ENCODE measurements around the gene SNX4.
"Not testable (repeated sequence)": the region's sequence is repeated elsewhere in the genome, so short reads cannot be mapped to it uniquely, and the experiment has no call there.

SNX4 gene

DNA sequence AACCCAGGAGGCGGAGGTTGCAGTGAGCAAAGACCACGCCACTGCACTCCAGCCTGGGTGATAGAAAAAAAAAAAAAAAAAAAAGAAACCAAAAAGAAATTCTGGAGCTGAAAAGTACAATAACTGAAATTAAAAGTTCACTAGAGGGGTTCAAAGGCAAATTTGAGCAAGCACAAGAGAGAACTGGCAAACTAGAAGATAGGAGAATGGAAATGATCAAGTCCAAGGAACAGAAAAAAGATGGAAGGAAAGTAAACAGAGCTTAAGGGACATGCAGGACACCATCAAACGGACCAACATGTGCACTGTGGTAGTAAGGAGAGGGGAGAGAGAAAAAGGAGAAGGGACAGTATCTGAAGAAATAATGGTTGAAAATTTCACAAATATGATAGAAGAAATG is 12.9 kb downstream of the SNX4 start:
- no peak overlapping the region for H3K27ac ChIP-seq (ENCODE audit: low read length)
- no peaks in the 10 kb centered on the region for H3K9me3 ChIP-seq (ENCODE audit: control insufficient read depth in 2 of 2, low read length in 2 of 2)
- peaks cover 6 to 13% of the 10 kb centered on the region in 2 donors for H3K36me3 ChIP-seq (ENCODE audit: control insufficient read depth in 2 of 2, insufficient read depth in 2 of 2, low read length in 2 of 2)
- H3K27me3 ChIP-seq (ENCODE audit: control insufficient read depth in 1 of 2, insufficient read depth in 2 of 2, low read length in 2 of 2) = no peaks in the 10 kb centered on the region
- no peak overlapping the region for H3K9ac ChIP-seq (ENCODE audit: low read length in 2 of 2)
- H3K4me1 ChIP-seq (ENCODE audit: control insufficient read depth, insufficient read depth, low read length) = peaks cover 2% of the 10 kb centered on the region
- H3K4me3 ChIP-seq (ENCODE audit: low read length in 2 of 2) = no peak overlapping the region

- H3K9ac ChIP-seq (ENCODE audit: low read length in 2 of 2) = no peak overlapping the region
- H3K27ac ChIP-seq (ENCODE audit: low read length) = no peak overlapping the region
- peaks cover 10 to 16% of the 10 kb centered on the region in 2 donors for H3K36me3 ChIP-seq (ENCODE audit: control insufficient read depth in 2 of 2, insufficient read depth in 2 of 2, low read length in 2 of 2)
- no peaks in the 10 kb centered on the region for H3K9me3 ChIP-seq (ENCODE audit: control insufficient read depth in 2 of 2, low read length in 2 of 2)
- H3K27me3 ChIP-seq (ENCODE audit: control insufficient read depth in 1 of 2, insufficient read depth in 2 of 2, low read length in 2 of 2) = no peaks in the 10 kb centered on the region
- no peak overlapping the region for H3K4me3 ChIP-seq (ENCODE audit: low read length in 2 of 2)
- no peaks in the 10 kb centered on the region for H3K4me1 ChIP-seq (ENCODE audit: control insufficient read depth, insufficient read depth, low read length)
These were observed 21.4 kb downstream of the SNX4 start for GRCh38 chr3:125498630-125499029.

DNA sequence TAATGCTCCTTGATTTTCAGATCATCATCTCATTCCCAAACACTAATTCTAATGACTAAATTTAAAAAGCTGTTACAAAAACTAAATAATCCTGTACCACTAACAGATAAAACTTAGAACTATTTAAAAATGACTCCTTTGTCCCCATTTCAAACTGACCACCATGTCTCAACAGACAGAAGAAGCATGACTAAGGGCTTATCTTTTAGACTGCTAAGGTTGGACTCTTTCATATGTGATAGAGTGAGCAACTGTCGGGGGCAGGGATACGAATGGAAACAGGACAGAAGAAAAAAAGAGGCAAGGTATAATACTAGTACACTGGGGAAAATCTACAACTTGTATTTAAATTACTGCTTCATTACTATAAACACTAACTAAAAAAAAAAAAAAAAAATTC is 23.3 kb downstream of the SNX4 start:
- Histone ChIP-seq H3K9ac (ENCODE audit: low read length in 2 of 2) (no peak overlapping the region), H3K36me3 (ENCODE audit: control insufficient read depth in 2 of 2, insufficient read depth in 2 of 2, low read length in 2 of 2) (peaks cover 15 to 16% of the 10 kb centered on the region in 2 donors), H3K9me3 (ENCODE audit: control insufficient read depth in 2 of 2, low read length in 2 of 2) (no peaks in the 10 kb centered on the region), H3K4me3 (ENCODE audit: low read length in 2 of 2) (no peak overlapping the region), H3K4me1 (ENCODE audit: control insufficient read depth, insufficient read depth, low read length) (no peaks in the 10 kb centered on the region), H3K27ac (ENCODE audit: low read length) (no peak overlapping the region), H3K27me3 (ENCODE audit: control insufficient read depth in 1 of 2, insufficient read depth in 2 of 2, low read length in 2 of 2) (no peaks in the 10 kb centered on the region)

GRCh38 chr3:125482406-125482805 is 37.6 kb downstream of the SNX4 start:
- H3K27me3 ChIP-seq (ENCODE audit: control insufficient read depth in 1 of 2, insufficient read depth in 2 of 2, low read length in 2 of 2) = no peaks in the 10 kb centered on the region
- no peak overlapping the region for H3K27ac ChIP-seq (ENCODE audit: low read length)
- H3K4me3 ChIP-seq (ENCODE audit: low read length in 2 of 2) = no peak overlapping the region
- no peaks in the 10 kb centered on the region for H3K9me3 ChIP-seq (ENCODE audit: control insufficient read depth in 2 of 2, low read length in 2 of 2)
- H3K36me3 ChIP-seq (ENCODE audit: control insufficient read depth in 2 of 2, insufficient read depth in 2 of 2, low read length in 2 of 2) = peaks cover 5 to 9% of the 10 kb centered on the region in 2 donors
- H3K4me1 ChIP-seq (ENCODE audit: control insufficient read depth, insufficient read depth, low read length) = no peaks in the 10 kb centered on the region
- H3K9ac ChIP-seq (ENCODE audit: low read length in 2 of 2) = no peak overlapping the region

GRCh38 chr3:125481786-125482185 is 38.2 kb downstream of the SNX4 start:
- peaks cover 5 to 9% of the 10 kb centered on the region in 2 donors for H3K36me3 ChIP-seq (ENCODE audit: control insufficient read depth in 2 of 2, insufficient read depth in 2 of 2, low read length in 2 of 2)
- H3K4me3 ChIP-seq (ENCODE audit: low read length in 2 of 2) = no peak overlapping the region
- H3K9ac ChIP-seq (ENCODE audit: low read length in 2 of 2) = no peak overlapping the region
- H3K27me3 ChIP-seq (ENCODE audit: control insufficient read depth in 1 of 2, insufficient read depth in 2 of 2, low read length in 2 of 2) = no peaks in the 10 kb centered on the region
- no peaks in the 10 kb centered on the region for H3K4me1 ChIP-seq (ENCODE audit: control insufficient read depth, insufficient read depth, low read length)
- no peak overlapping the region for H3K27ac ChIP-seq (ENCODE audit: low read length)
- no peaks in the 10 kb centered on the region for H3K9me3 ChIP-seq (ENCODE audit: control insufficient read depth in 2 of 2, low read length in 2 of 2)

GRCh38 chr3:125481375-125481759 is 38.6 kb downstream of the SNX4 start:
- not testable (repeated sequence) for H3K9me3 ChIP-seq (ENCODE audit: control insufficient read depth in 2 of 2, low read length in 2 of 2); H3K36me3 ChIP-seq (ENCODE audit: control insufficient read depth in 2 of 2, insufficient read depth in 2 of 2, low read length in 2 of 2); H3K27me3 ChIP-seq (ENCODE audit: control insufficient read depth in 1 of 2, insufficient read depth in 2 of 2, low read length in 2 of 2); H3K9ac ChIP-seq (ENCODE audit: low read length in 2 of 2); H3K27ac ChIP-seq (ENCODE audit: low read length); H3K4me3 ChIP-seq (ENCODE audit: low read length in 2 of 2); H3K4me1 ChIP-seq (ENCODE audit: control insufficient read depth, insufficient read depth, low read length)

GRCh38 chr3:125480656-125481374 is 39.2 kb downstream of the SNX4 start:
- H3K27me3 ChIP-seq (ENCODE audit: control insufficient read depth in 1 of 2, insufficient read depth in 2 of 2, low read length in 2 of 2) = no peaks in the 10 kb centered on the region
- H3K9me3 ChIP-seq (ENCODE audit: control insufficient read depth in 2 of 2, low read length in 2 of 2) = no peaks in the 10 kb centered on the region
- H3K36me3 ChIP-seq (ENCODE audit: control insufficient read depth in 2 of 2, insufficient read depth in 2 of 2, low read length in 2 of 2) = peaks cover 3 to 9% of the 10 kb centered on the region in 2 donors
- H3K27ac ChIP-seq (ENCODE audit: low read length) = no peak overlapping the region
- no peaks in the 10 kb centered on the region for H3K4me1 ChIP-seq (ENCODE audit: control insufficient read depth, insufficient read depth, low read length)
- H3K9ac ChIP-seq (ENCODE audit: low read length in 2 of 2) = no peak overlapping the region
- H3K4me3 ChIP-seq (ENCODE audit: low read length in 2 of 2) = no peak overlapping the region

DNA sequence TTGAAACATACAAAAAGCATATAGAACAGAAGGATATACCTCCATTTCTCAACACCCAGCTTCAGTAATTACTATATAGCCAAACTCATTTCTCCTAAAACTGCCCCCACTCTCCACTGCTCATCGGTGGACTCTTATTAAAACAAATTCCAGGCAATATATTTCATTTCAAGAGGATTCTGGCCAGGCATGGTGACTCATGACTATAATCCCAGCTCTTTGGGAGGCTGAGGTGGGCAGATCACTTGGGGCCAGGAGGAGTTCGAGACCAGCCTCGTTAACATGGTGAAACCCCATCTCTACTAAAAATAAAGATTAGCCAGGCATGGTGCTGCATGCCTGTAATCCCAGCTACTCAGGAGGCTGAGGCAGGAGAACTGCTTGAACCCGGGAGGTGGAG is 40.9 kb downstream of the SNX4 start:
- Histone ChIP-seq H3K9me3 (ENCODE audit: control insufficient read depth in 2 of 2, low read length in 2 of 2) (no peaks in the 10 kb centered on the region), H3K4me3 (ENCODE audit: low read length in 2 of 2) (no peak overlapping the region), H3K36me3 (ENCODE audit: control insufficient read depth in 2 of 2, insufficient read depth in 2 of 2, low read length in 2 of 2) (peaks cover 3 to 12% of the 10 kb centered on the region in 2 donors), H3K9ac (ENCODE audit: low read length in 2 of 2) (no peak overlapping the region), H3K4me1 (ENCODE audit: control insufficient read depth, insufficient read depth, low read length) (no peaks in the 10 kb centered on the region), H3K27me3 (ENCODE audit: control insufficient read depth in 1 of 2, insufficient read depth in 2 of 2, low read length in 2 of 2) (no peaks in the 10 kb centered on the region), H3K27ac (ENCODE audit: low read length) (no peak overlapping the region)

DNA sequence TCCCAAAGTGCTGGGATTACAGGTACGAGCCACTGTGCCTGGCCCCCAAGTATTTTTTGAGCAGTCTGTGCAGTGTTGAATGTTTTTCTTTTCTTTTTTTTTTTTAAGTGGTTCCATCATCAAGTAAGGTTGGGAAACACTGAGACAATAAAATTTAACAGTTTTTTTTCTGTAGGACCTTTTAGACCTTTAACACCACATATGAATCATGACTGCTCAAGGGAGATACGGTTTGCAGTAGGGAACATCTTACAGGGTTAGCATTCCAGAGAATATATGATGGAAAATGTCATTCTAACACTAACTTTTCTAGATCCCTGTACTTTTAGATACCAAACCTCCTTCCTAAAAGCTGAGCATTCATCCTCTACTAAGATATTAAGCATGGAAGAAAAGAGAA is 41.7 kb downstream of the SNX4 start:
- no peak overlapping the region for H3K4me3 ChIP-seq (ENCODE audit: low read length in 2 of 2)
- no peak overlapping the region for H3K27ac ChIP-seq (ENCODE audit: low read length)
- no peaks in the 10 kb centered on the region for H3K9me3 ChIP-seq (ENCODE audit: control insufficient read depth in 2 of 2, low read length in 2 of 2)
- H3K9ac ChIP-seq (ENCODE audit: low read length in 2 of 2) = no peak overlapping the region
- H3K27me3 ChIP-seq (ENCODE audit: control insufficient read depth in 1 of 2, insufficient read depth in 2 of 2, low read length in 2 of 2) = no peaks in the 10 kb centered on the region
- peaks cover 6 to 12% of the 10 kb centered on the region in 2 donors for H3K36me3 ChIP-seq (ENCODE audit: control insufficient read depth in 2 of 2, insufficient read depth in 2 of 2, low read length in 2 of 2)
- no peaks in the 10 kb centered on the region for H3K4me1 ChIP-seq (ENCODE audit: control insufficient read depth, insufficient read depth, low read length)

DNA sequence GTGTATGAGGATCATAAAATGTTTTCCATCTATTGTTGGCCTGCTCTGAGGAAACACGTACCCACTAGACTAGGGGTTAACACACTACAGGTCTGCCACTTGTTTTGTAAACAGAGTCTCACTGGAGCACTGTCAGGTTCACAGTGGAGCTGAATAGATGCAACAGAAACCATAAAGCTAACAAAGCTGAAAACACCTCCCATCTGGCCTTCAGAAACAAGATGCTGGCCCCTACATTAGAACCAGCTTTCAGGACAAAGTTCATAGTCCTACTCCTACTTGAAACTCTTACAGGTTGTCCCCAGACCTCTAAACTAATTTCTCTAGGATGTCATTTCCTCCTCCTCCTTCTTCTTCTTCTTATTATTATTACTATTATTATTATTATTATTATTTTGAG is 42.3 kb downstream of the SNX4 start:
- Histone ChIP-seq H3K9me3 (ENCODE audit: control insufficient read depth in 2 of 2, low read length in 2 of 2) (no peaks in the 10 kb centered on the region), H3K27me3 (ENCODE audit: control insufficient read depth in 1 of 2, insufficient read depth in 2 of 2, low read length in 2 of 2) (no peaks in the 10 kb centered on the region), H3K4me3 (ENCODE audit: low read length in 2 of 2) (no peak overlapping the region), H3K36me3 (ENCODE audit: control insufficient read depth in 2 of 2, insufficient read depth in 2 of 2, low read length in 2 of 2) (peaks cover 6 to 12% of the 10 kb centered on the region in 2 donors), H3K4me1 (ENCODE audit: control insufficient read depth, insufficient read depth, low read length) (no peaks in the 10 kb centered on the region), H3K9ac (ENCODE audit: low read length in 2 of 2) (no peak overlapping the region), H3K27ac (ENCODE audit: low read length) (no peak overlapping the region)

GRCh38 chr3:125470671-125471070 is 49.3 kb downstream of the SNX4 start:
- H3K9ac ChIP-seq (ENCODE audit: low read length in 2 of 2) = no peak overlapping the region
- H3K4me3 ChIP-seq (ENCODE audit: low read length in 2 of 2) = no peak overlapping the region
- no peak overlapping the region for H3K27ac ChIP-seq (ENCODE audit: low read length)
- no peaks in the 10 kb centered on the region for H3K4me1 ChIP-seq (ENCODE audit: control insufficient read depth, insufficient read depth, low read length)
- H3K27me3 ChIP-seq (ENCODE audit: control insufficient read depth in 1 of 2, insufficient read depth in 2 of 2, low read length in 2 of 2) = no peaks in the 10 kb centered on the region
- H3K36me3 ChIP-seq (ENCODE audit: control insufficient read depth in 2 of 2, insufficient read depth in 2 of 2, low read length in 2 of 2) = peaks cover 7 to 13% of the 10 kb centered on the region in 2 donors
- H3K9me3 ChIP-seq (ENCODE audit: control insufficient read depth in 2 of 2, low read length in 2 of 2) = no peaks in the 10 kb centered on the region
